GM21515 (cell line): ENCODE measurements around the gene NFATC1.

Source experiments
- ATAC-seq: cut with Tn5 transposase; IDR thresholded peaks from one replicate; pipeline ENCODE4 v1.9.1; 2021; ENCODE audit not compliant: unreplicated experiment

NFATC1 gene

GRCh38 chr18:79395761-79396404 lies at the start of gene NFATC1:
Gene NFATC1, plus strand, starts transcription at chr18:79395930. Its CDS starts 295 bp downstream, at chr18:79396225.
- ATAC-seq, result no peak

- no peak for ATAC-seq
Measured at GRCh38 chr18:79345981-79346380, 49.7 kb upstream of the NFATC1 start.

- ATAC-seq, result no peak
Measured at GRCh38 chr18:79348066-79348465, 47.7 kb upstream of the NFATC1 start.

- ATAC-seq, result no peak
Measured at GRCh38 chr18:79352432-79352831, 43.3 kb upstream of the NFATC1 start.

GRCh38 chr18:79353267-79353666 lies 42.5 kb upstream of the NFATC1 start:
- no peak for ATAC-seq

- ATAC-seq, result no peak
Measured at GRCh38 chr18:79354350-79354749, 41.4 kb upstream of the NFATC1 start.

- ATAC-seq, result peak; percentile 44
Measured at GRCh38 chr18:79355433-79356335, 40.0 kb upstream of the NFATC1 start.

GRCh38 chr18:79356435-79356834 lies 39.3 kb upstream of the NFATC1 start:
- ATAC-seq, result peak; percentile 93

- ATAC-seq, result no peak
Measured at GRCh38 chr18:79360933-79361332, 34.8 kb upstream of the NFATC1 start.

GRCh38 chr18:79361766-79362522 lies 33.8 kb upstream of the NFATC1 start:
- no peak for ATAC-seq

GRCh38 chr18:79365701-79366100 lies 30.0 kb upstream of the NFATC1 start:
- ATAC-seq, result no peak

GRCh38 chr18:79366177-79367094 lies 29.3 kb upstream of the NFATC1 start:
- no peak for ATAC-seq

GRCh38 chr18:79367480-79367879 lies 28.2 kb upstream of the NFATC1 start:
- no peak for ATAC-seq

- ATAC-seq, result no peak
Measured at GRCh38 chr18:79367989-79368388, 27.7 kb upstream of the NFATC1 start.

- no peak for ATAC-seq
Measured at GRCh38 chr18:79368681-79369080, 27.0 kb upstream of the NFATC1 start.

GRCh38 chr18:79371561-79372121 lies 24.1 kb upstream of the NFATC1 start:
- ATAC-seq, result no peak

- no peak for ATAC-seq
Measured at GRCh38 chr18:79372461-79372860, 23.3 kb upstream of the NFATC1 start.

GRCh38 chr18:79372991-79373390 lies 22.7 kb upstream of the NFATC1 start:
- ATAC-seq, result no peak

- no peak for ATAC-seq
Measured at GRCh38 chr18:79373736-79374135, 22.0 kb upstream of the NFATC1 start.
